ENCODE measurements around the gene PTGR3. TPM values are rescaled to one million over a fixed set of nuclear protein-coding genes. Genes with fewer than 3 reads are reported as not detected.

Gene PTGR3
- total and polyA plus RNA-seq, 2 donors (not counting 1 experiment from before 2014, with no cell fraction given) = 6.8 to 25.1 TPM

- Histone ChIP-seq H3K9ac (ENCODE audit: insufficient read depth, low read length) (peak overlapping the region; percentile 73), H3K9me3 (ENCODE audit: control insufficient read depth, insufficient read depth, low read depth, low read length) (no peaks in the 10 kb centered on the region), H3K4me2 (ENCODE audit: extremely low read depth, insufficient read depth, low read length) (peak overlapping the region; percentile 93), H2AFZ (ENCODE audit: low read length) (peak overlapping the region; percentile 55), H3K79me2 (ENCODE audit: control insufficient read depth, insufficient read depth, low read length) (peaks cover 55% of the 10 kb centered on the region), H3K4me3 (replicated peaks in 1 of 4; ENCODE audit: control extremely low read depth in 1 of 4, insufficient read depth in 1 of 4, low read depth in 3 of 4, low read length in 4 of 4) (peak overlapping the region; percentile 78 to 93 (median 84)), H4K20me1 (ENCODE audit: control insufficient read depth, extremely low read depth, insufficient read depth, low read length) (no peaks in the 10 kb centered on the region), H3K27ac (ENCODE audit: insufficient read depth, low read length) (peak overlapping the region; percentile 64), H3K27me3 (ENCODE audit: control insufficient read depth, insufficient read depth, low read length) (no peaks in the 10 kb centered on the region), H3K36me3 (ENCODE audit: control insufficient read depth, insufficient read depth, low read length) (no peaks in the 10 kb centered on the region), H3K4me1 (ENCODE audit: control insufficient read depth, extremely low read depth, insufficient read depth, low read length) (peaks cover 17% of the 10 kb centered on the region)
- DNase-seq (ENCODE audit: low read depth in 2 of 2) = peak in 1 of 2 donors; percentile 47
- TF ChIP-seq CTCF (conservative IDR thresholded peaks at IDR 0.05 in 1 of 2, IDR thresholded peaks at IDR 0.05 in 1 of 2; ENCODE audit: low read depth in 1 of 2, low read length in 2 of 2) (no peak), EZH2 (IDR thresholded peaks at IDR 0.05; ENCODE audit: low read length, missing control alignments) (no peak)
Measured at GRCh38 chr18:75211002-75211621, 2.2 kb upstream of the PTGR3 start.

GRCh38 chr18:75210274-75211001 lies 1.5 kb upstream of the PTGR3 start, which contains the start of gene TSHZ1:
Gene TSHZ1, plus strand, starts transcription at chr18:75210797. Its CDS starts 1,080 bp downstream, at chr18:75211877.
- H3K27ac ChIP-seq (ENCODE audit: insufficient read depth, low read length) = peak within 1 kb of the TSS; percentile 76
- TF ChIP-seq EZH2 (IDR thresholded peaks at IDR 0.05; ENCODE audit: low read length, missing control alignments) (no peak), CTCF (conservative IDR thresholded peaks at IDR 0.05 in 1 of 2, IDR thresholded peaks at IDR 0.05 in 1 of 2; ENCODE audit: low read depth in 1 of 2, low read length in 2 of 2) (no peak)
- H3K9ac ChIP-seq (ENCODE audit: insufficient read depth, low read length) = peak within 1 kb of the TSS; percentile 73
- no peaks in the 10 kb centered on the region for H3K27me3 ChIP-seq (ENCODE audit: control insufficient read depth, insufficient read depth, low read length)
- H3K4me1 ChIP-seq (ENCODE audit: control insufficient read depth, extremely low read depth, insufficient read depth, low read length) = peaks cover 20% of the 10 kb centered on the region
- H3K79me2 ChIP-seq (ENCODE audit: control insufficient read depth, insufficient read depth, low read length) = peaks cover 59% of the 10 kb centered on the region
- H3K9me3 ChIP-seq (ENCODE audit: control insufficient read depth, insufficient read depth, low read depth, low read length) = no peaks in the 10 kb centered on the region
- H3K4me3 ChIP-seq (replicated peaks in 1 of 4; ENCODE audit: control extremely low read depth in 1 of 4, insufficient read depth in 1 of 4, low read depth in 3 of 4, low read length in 4 of 4) = peak within 1 kb of the TSS; percentile 78 to 93 (median 84)
- H3K36me3 ChIP-seq (ENCODE audit: control insufficient read depth, insufficient read depth, low read length) = no peaks in the 10 kb centered on the region
- H4K20me1 ChIP-seq (ENCODE audit: control insufficient read depth, extremely low read depth, insufficient read depth, low read length) = no peaks in the 10 kb centered on the region
- H3K4me2 ChIP-seq (ENCODE audit: extremely low read depth, insufficient read depth, low read length) = peak within 1 kb of the TSS; percentile 93
- peak; percentile 86 to 92 for DNase-seq (ENCODE audit: low read depth in 2 of 2)
- H2AFZ ChIP-seq (ENCODE audit: low read length) = peak within 1 kb of the TSS; percentile 83

GRCh38 chr18:75209951-75210258 lies 966 bp upstream of the PTGR3 start:
- H3K9ac ChIP-seq (ENCODE audit: insufficient read depth, low read length) = peak overlapping the region; percentile 59
- H3K4me3 ChIP-seq (replicated peaks in 1 of 4; ENCODE audit: control extremely low read depth in 1 of 4, insufficient read depth in 1 of 4, low read depth in 3 of 4, low read length in 4 of 4) = peak overlapping the region; percentile 78 to 93 (median 84)
- H3K9me3 ChIP-seq (ENCODE audit: control insufficient read depth, insufficient read depth, low read depth, low read length) = no peaks in the 10 kb centered on the region
- H4K20me1 ChIP-seq (ENCODE audit: control insufficient read depth, extremely low read depth, insufficient read depth, low read length) = no peaks in the 10 kb centered on the region
- H2AFZ ChIP-seq (ENCODE audit: low read length) = peak overlapping the region; percentile 83
- peak overlapping the region; percentile 93 for H3K4me2 ChIP-seq (ENCODE audit: extremely low read depth, insufficient read depth, low read length)
- H3K79me2 ChIP-seq (ENCODE audit: control insufficient read depth, insufficient read depth, low read length) = peaks cover 60% of the 10 kb centered on the region
- H3K27ac ChIP-seq (ENCODE audit: insufficient read depth, low read length) = peak overlapping the region; percentile 76
- H3K27me3 ChIP-seq (ENCODE audit: control insufficient read depth, insufficient read depth, low read length) = no peaks in the 10 kb centered on the region
- DNase-seq (ENCODE audit: low read depth in 2 of 2) = peak in 1 of 2 donors; percentile 69
- H3K36me3 ChIP-seq (ENCODE audit: control insufficient read depth, insufficient read depth, low read length) = no peaks in the 10 kb centered on the region
- TF ChIP-seq CTCF (conservative IDR thresholded peaks at IDR 0.05 in 1 of 2, IDR thresholded peaks at IDR 0.05 in 1 of 2; ENCODE audit: low read depth in 1 of 2, low read length in 2 of 2) = no peak
- TF ChIP-seq EZH2 (IDR thresholded peaks at IDR 0.05; ENCODE audit: low read length, missing control alignments) = no peak
- peaks cover 20% of the 10 kb centered on the region for H3K4me1 ChIP-seq (ENCODE audit: control insufficient read depth, extremely low read depth, insufficient read depth, low read length)
